Right cardiac atrium (tissue), 5 donors: ENCODE measurements around the gene OSTM1. TPM values are rescaled to one million over a fixed set of nuclear protein-coding genes. Genes with fewer than 3 reads are reported as not detected.

ENCODE experiments used
- ATAC-seq, 2 donors: fragments of 200-7000 bp; cut with Tn5 transposase; one replicate each; pipeline versions ENCODE4 v1.8.0 to v1.9.1; 2020; ENCODE audit warnings: moderate library complexity in 2 of 2, mild to moderate bottlenecking in 1 of 2
- DNase-seq, 3 donors: peaks; one replicate each; pipeline ENCODE4 v3.0.0-alpha.2; 2020
- H3K27ac ChIP-seq: one replicate; pipeline ENCODE4 v1.5.1; 2013; ENCODE audit warnings: mild to moderate bottlenecking, low read length, control low read depth, moderate library complexity
- H3K27me3 ChIP-seq: one replicate; pipeline ENCODE4 v1.6.1; 2013; ENCODE audit not compliant: control insufficient read depth, insufficient read depth
- H3K4me1 ChIP-seq: one replicate; pipeline ENCODE4 v1.6.1; 2013; ENCODE audit warnings: low read length; ENCODE audit not compliant: control insufficient read depth, insufficient read depth
- H3K4me3 ChIP-seq: one replicate; pipeline ENCODE4 v1.5.1; 2013; ENCODE audit warnings: low read length, control low read depth
- H3K9me3 ChIP-seq: one replicate; pipeline ENCODE4 v1.6.1; 2013; ENCODE audit warnings: low read length; ENCODE audit not compliant: control insufficient read depth
- WGBS: extraction: QIAGEN DNeasy Blood & Tissue Kit; methylation state at CpG from one replicate; pipeline ENCODE4 v1.1.7; 2013; 5-methylcytosine and 5-hydroxymethylcytosine counted together
- intact Hi-C, 4 donors: fragments of 100-400 bp; cut with DNase I; formaldehyde crosslinking; loops; one replicate each; pipeline versions ENCODE4 v1.11.0 to v1.14.0; 2022 to 2023
- polyA plus RNA-seq: library from polyadenylated mRNA; stranded (reverse); fragments of 200-250 nt; gene quantifications from one replicate; pipeline ENCODE4 v1.2.3, GENCODE V29; 2013
- total RNA-seq, 4 donors: library from RNA; stranded (reverse); fragmentation: NEBNext Ultra II Directional; extraction: Animal tissue kit (Norgen Biotek cat#: 25700); gene quantifications; one replicate each; pipeline ENCODE4 v1.2.1, GENCODE V29; 2021
- donor health status: healthy with polysubstance abuse.
- donor health status: DM: no; HTN: yes; CAD: no.
- donor health status: DM: no; HTN: no; CAD: no.
- donor health status: DM: no; HTN: yes; CAD: no; lungs with severe emphysema.
- donor health status: DM: yes; HTN: yes; CAD: no.

Gene OSTM1
- total and polyA plus RNA-seq, 5 donors, result 27.0 to 55.3 (median 52.0) TPM

GRCh38 chr6:108068182-108068581, 6.4 kb downstream of the OSTM1 start:
- 84% methylated on average over 3 of the region's 3 CpGs for WGBS

GRCh38 chr6:108052706-108053105, 21.8 kb downstream of the OSTM1 start:
- DNase-seq, result no peak
- no peaks in the 10 kb centered on the region for H3K9me3 ChIP-seq
- intact Hi-C loops, result no loop called here
- WGBS, result 70% methylated on average over 2 of the region's 2 CpGs
- ATAC-seq, result no peak
- H3K27me3 ChIP-seq, result no peaks in the 10 kb centered on the region
- no peak overlapping the region for H3K27ac ChIP-seq
- H3K4me1 ChIP-seq, result no peaks in the 10 kb centered on the region
- H3K4me3 ChIP-seq, result no peak overlapping the region

More at GRCh38 chr6:108068182-108068581, 6.4 kb downstream of the OSTM1 start:
- Histone ChIP-seq H3K27ac (no peak overlapping the region), H3K4me1 (no peaks in the 10 kb centered on the region), H3K27me3 (no peaks in the 10 kb centered on the region), H3K9me3 (no peaks in the 10 kb centered on the region), H3K4me3 (no peak overlapping the region)
- DNase-seq, result no peak
- no peak for ATAC-seq
- intact Hi-C loops, result no loop called here

GRCh38 chr6:108051481-108051880, 23.1 kb downstream of the OSTM1 start:
- Histone ChIP-seq H3K4me3 (no peak overlapping the region), H3K27me3 (no peaks in the 10 kb centered on the region), H3K4me1 (no peaks in the 10 kb centered on the region), H3K27ac (no peak overlapping the region), H3K9me3 (no peaks in the 10 kb centered on the region)
- DNase-seq, result no peak
- intact Hi-C loops, result no loop called here
- no peak for ATAC-seq

- no peaks in the 10 kb centered on the region for H3K27me3 ChIP-seq
- H3K27ac ChIP-seq, result no peak overlapping the region
- H3K4me1 ChIP-seq, result no peaks in the 10 kb centered on the region
- DNase-seq (no peak), ATAC-seq (no peak)
- H3K4me3 ChIP-seq, result no peak overlapping the region
- intact Hi-C loops, result loop anchor here in 1 of 4 donors (10.0 kb wide), 1 partner anchor 55 kb away; no protein-coding TSS in a partner anchor
- WGBS, result 92% methylated on average over 7 of the region's 8 CpGs
- H3K9me3 ChIP-seq, result no peaks in the 10 kb centered on the region
Observed at GRCh38 chr6:108039681-108040080, 34.9 kb downstream of the OSTM1 start.

DNA sequence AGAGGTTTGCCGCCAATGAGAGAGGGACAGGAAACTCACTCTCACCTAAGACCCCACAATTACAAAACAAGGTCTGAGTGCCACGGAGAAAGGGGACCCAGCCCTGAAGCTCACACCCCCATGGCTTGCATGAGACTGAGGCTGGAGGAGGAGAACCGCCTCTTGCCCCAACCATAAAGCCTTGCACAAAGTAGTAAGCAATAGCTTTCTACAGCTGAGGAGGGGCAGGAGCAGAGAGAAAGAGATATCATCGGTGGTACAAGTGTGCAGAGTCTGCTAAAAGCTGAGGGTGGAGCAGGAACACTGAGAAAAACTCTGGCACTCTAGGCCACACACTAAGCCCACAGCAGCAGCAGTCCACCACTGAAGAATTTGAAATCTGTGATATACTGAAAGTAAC, 37.7 kb downstream of the OSTM1 start:
- Histone ChIP-seq H3K9me3 (no peaks in the 10 kb centered on the region), H3K4me3 (no peak overlapping the region), H3K4me1 (no peaks in the 10 kb centered on the region), H3K27ac (no peak overlapping the region), H3K27me3 (no peaks in the 10 kb centered on the region)
- DNase-seq (no peak), ATAC-seq (no peak)
- WGBS, result 80% methylated on average over 4 of the region's 4 CpGs
- intact Hi-C loops, result no loop called here

- H3K4me1 ChIP-seq, result no peaks in the 10 kb centered on the region
- intact Hi-C loops, result no loop called here
- no peaks in the 10 kb centered on the region for H3K27me3 ChIP-seq
- 97% methylated on average over 10 of the region's 10 CpGs for WGBS
- ATAC-seq (no peak), DNase-seq (peak in 1 of 3 donors; percentile 32)
- no peaks in the 10 kb centered on the region for H3K9me3 ChIP-seq
- no peak overlapping the region for H3K4me3 ChIP-seq
- no peak overlapping the region for H3K27ac ChIP-seq
Observed at GRCh38 chr6:108031968-108032367, 42.6 kb downstream of the OSTM1 start.

- ATAC-seq (no peak), DNase-seq (no peak)
- Histone ChIP-seq H3K27ac (no peak overlapping the region), H3K4me3 (no peak overlapping the region), H3K27me3 (no peaks in the 10 kb centered on the region), H3K4me1 (no peaks in the 10 kb centered on the region), H3K9me3 (no peaks in the 10 kb centered on the region)
- WGBS, result 92% methylated on average over 1 of the region's 1 CpG
- intact Hi-C loops, result no loop called here
Observed at GRCh38 chr6:108030211-108030610, 44.3 kb downstream of the OSTM1 start.

DNA sequence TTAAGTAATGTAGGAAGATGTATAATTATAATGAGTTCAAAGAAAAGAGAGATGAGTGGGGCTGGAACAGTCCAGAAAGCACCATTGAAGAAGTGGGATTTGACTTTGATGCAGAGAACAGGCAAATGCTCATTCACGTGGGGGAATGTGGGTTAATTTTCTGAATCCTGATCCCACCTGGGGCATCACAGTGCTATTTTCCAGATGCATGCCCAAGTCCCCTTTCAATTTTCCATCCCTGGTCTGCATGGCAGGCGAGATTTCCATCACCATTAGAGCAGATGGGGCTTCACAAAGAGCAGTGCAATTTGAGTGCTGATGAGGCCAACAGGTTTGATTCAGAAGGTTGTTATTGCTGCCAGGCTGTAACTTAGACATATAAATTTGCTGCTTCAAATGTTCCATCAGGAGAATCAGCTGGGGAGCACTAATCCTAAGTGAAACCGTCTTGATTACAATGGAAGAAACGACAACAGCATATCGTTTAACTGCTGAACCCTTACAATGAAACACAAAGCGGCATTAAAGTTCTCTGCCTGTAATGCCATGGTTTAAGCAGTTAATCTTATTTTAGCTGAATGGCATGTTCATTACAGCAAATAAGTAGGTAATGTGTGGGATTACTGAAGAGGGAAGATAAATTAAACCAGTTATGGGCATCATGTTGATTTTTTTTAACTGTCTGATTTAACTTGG, 45.2 kb downstream of the OSTM1 start:
- ATAC-seq (no peak), DNase-seq (no peak)
- no peak overlapping the region for H3K27ac ChIP-seq
- WGBS, result 86% methylated on average over 6 of the region's 6 CpGs
- no peaks in the 10 kb centered on the region for H3K9me3 ChIP-seq
- H3K4me1 ChIP-seq, result no peaks in the 10 kb centered on the region
- H3K4me3 ChIP-seq, result no peak overlapping the region
- no peaks in the 10 kb centered on the region for H3K27me3 ChIP-seq
- intact Hi-C loops, result no loop called here

- intact Hi-C loops, result no loop called here
- DNase-seq (no peak), ATAC-seq (no peak)
- Histone ChIP-seq H3K4me3 (no peak overlapping the region), H3K9me3 (no peaks in the 10 kb centered on the region), H3K27me3 (no peaks in the 10 kb centered on the region), H3K4me1 (no peaks in the 10 kb centered on the region), H3K27ac (no peak overlapping the region)
- 64% methylated on average over 3 of the region's 3 CpGs for WGBS
Observed at GRCh38 chr6:108027594-108027993, 46.9 kb downstream of the OSTM1 start.

GRCh38 chr6:108027056-108027455, 47.5 kb downstream of the OSTM1 start:
- intact Hi-C loops, result no loop called here
- H3K9me3 ChIP-seq, result no peaks in the 10 kb centered on the region
- DNase-seq (no peak), ATAC-seq (no peak)
- 80% methylated on average over 3 of the region's 3 CpGs for WGBS
- H3K4me1 ChIP-seq, result no peaks in the 10 kb centered on the region
- H3K27ac ChIP-seq, result no peak overlapping the region
- H3K27me3 ChIP-seq, result no peaks in the 10 kb centered on the region
- no peak overlapping the region for H3K4me3 ChIP-seq

DNA sequence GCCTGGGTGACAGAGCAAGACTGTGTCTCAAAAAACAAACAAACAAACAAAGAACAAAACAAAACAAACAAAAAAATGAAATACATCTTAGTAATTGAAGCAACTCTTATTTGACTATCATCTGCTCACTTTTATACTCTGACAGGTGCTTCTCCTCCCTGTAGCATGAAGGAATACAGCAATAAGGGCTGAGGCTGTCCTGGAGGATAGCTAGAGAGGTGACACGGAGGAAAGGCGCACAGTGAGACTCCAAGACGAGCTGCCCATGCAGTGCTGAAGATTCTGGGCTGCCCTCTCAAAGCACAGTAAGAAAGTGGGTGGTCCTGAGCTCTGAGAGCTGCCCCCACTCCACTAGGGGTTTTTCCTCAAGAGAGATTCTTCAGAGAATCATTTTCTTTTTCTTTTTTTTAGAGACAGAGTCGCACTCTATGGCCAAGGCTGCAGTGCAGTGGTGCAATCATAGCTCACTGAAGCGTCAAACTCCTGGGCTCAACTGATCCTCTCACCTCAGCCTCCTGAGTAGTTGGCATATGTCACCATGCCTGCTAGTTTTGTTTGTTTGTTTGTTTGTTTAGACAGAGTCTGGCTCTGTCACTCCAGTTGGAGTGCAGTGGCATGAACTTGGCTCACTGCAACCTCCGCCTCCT, 50.0 kb downstream of the OSTM1 start:
- 92% methylated on average over 6 of the region's 6 CpGs for WGBS
- intact Hi-C loops, result no loop called here
- ATAC-seq, result no peak

More for the DNA sequence above, 50.0 kb downstream of the OSTM1 start:
- Histone ChIP-seq H3K9me3 (no peaks in the 10 kb centered on the region), H3K4me1 (peaks cover 2% of the 10 kb centered on the region), H3K27ac (no peak overlapping the region), H3K4me3 (no peak overlapping the region), H3K27me3 (no peaks in the 10 kb centered on the region)
- DNase-seq, result no peak
